GM18498 (cell line): ENCODE data around the gene OR2W3.

ENCODE experiments used
- ATAC-seq: cut with Tn5 transposase; IDR thresholded peaks from one replicate; pipeline ENCODE4 v1.9.1; 2021; ENCODE audit warnings: mild to moderate bottlenecking, moderate library complexity; ENCODE audit not compliant: unreplicated experiment

OR2W3 gene

GRCh38 chr1:247914941-247915662, 19.7 kb downstream of the OR2W3 start:
- no peak for ATAC-seq

GRCh38 chr1:247919952-247920351, 24.6 kb downstream of the OR2W3 start, which contains the start of gene OR2T8:
Gene OR2T8, plus strand, starts transcription at chr1:247920252. Its CDS starts 766 bp downstream, at chr1:247921018.
- no peak for ATAC-seq

GRCh38 chr1:247923941-247924340, 28.6 kb downstream of the OR2W3 start:
- no peak for ATAC-seq

- ATAC-seq: no peak
Observed at GRCh38 chr1:247924868-247925267, 29.5 kb downstream of the OR2W3 start, which contains the start of gene OR2AJ1. Gene OR2AJ1, plus strand, starts transcription at chr1:247924889. Its CDS starts 8,880 bp downstream, at chr1:247933769.

GRCh38 chr1:247933989-247934388, 38.6 kb downstream of the OR2W3 start:
- no peak for ATAC-seq

GRCh38 chr1:247935781-247936180, 40.4 kb downstream of the OR2W3 start:
- no peak for ATAC-seq

GRCh38 chr1:247936415-247936814, 41.0 kb downstream of the OR2W3 start:
- ATAC-seq: no peak

- ATAC-seq: peak; percentile 100
Observed at GRCh38 chr1:247936965-247937734, 41.8 kb downstream of the OR2W3 start.

GRCh38 chr1:247942624-247943023, 47.2 kb downstream of the OR2W3 start:
- ATAC-seq: no peak
